Osteoblast (primary cell): Measurements from ENCODE around the gene CCSAP. TPM values are rescaled to one million over a fixed set of nuclear protein-coding genes. Genes with fewer than 3 reads are reported as not detected.

ENCODE experiments used
- DNase-seq: peaks from one replicate; pipeline ENCODE4 v3.0.0; 2011; ENCODE audit warnings: low spot score, mixed read lengths; ENCODE audit not compliant: insufficient read length; ENCODE audit errors: missing footprints
- H2AFZ ChIP-seq: 2 replicates; pipeline ENCODE4 v1.6.0; 2011; ENCODE audit warnings: mild to moderate bottlenecking, low read length
- H3K27ac ChIP-seq: 2 replicates; pipeline ENCODE4 v1.5.1; 2011; ENCODE audit warnings: mild to moderate bottlenecking, low read depth, low read length, moderate library complexity
- H3K27me3 ChIP-seq: 2 replicates; pipeline ENCODE4 v1.6.0; 2012; ENCODE audit warnings: mild to moderate bottlenecking, control low read depth, inconsistent platforms, low read length, moderate library complexity; ENCODE audit not compliant: insufficient read depth
- H3K36me3 ChIP-seq: 2 replicates; pipeline ENCODE4 v1.5.1; 2011; ENCODE audit warnings: mild to moderate bottlenecking, low read length, control low read depth, moderate library complexity; ENCODE audit not compliant: insufficient read depth
- H3K4me1 ChIP-seq: 2 replicates; pipeline ENCODE4 v1.5.1; 2011; ENCODE audit warnings: mild to moderate bottlenecking, low read length, control low read depth, moderate library complexity; ENCODE audit not compliant: insufficient read depth
- H3K4me2 ChIP-seq: 2 replicates; pipeline ENCODE4 v1.6.0; 2011; ENCODE audit warnings: mild to moderate bottlenecking, low read length; ENCODE audit not compliant: insufficient read depth
- H3K4me3 ChIP-seq: fragments of 200-600 bp; sonication (generic); 3 replicates; pipeline ENCODE4 v1.5.1; 2012; ENCODE audit warnings: mild to moderate bottlenecking, low read length, inconsistent platforms; ENCODE audit not compliant: insufficient read depth
- H3K79me2 ChIP-seq: 2 replicates; pipeline ENCODE4 v1.6.0; 2012; ENCODE audit warnings: mild to moderate bottlenecking, low read length, control low read depth, inconsistent platforms; ENCODE audit not compliant: insufficient read depth
- H3K9me3 ChIP-seq: 2 replicates; pipeline ENCODE4 v1.5.1; 2011; ENCODE audit warnings: low read depth, low read length, control low read depth
- H4K20me1 ChIP-seq: 2 replicates; pipeline ENCODE4 v1.6.0; 2012; ENCODE audit warnings: mild to moderate bottlenecking, low read length, control low read depth; ENCODE audit not compliant: insufficient read depth
- total RNA-seq: library from RNA; depleted of rRNA; stranded (reverse); fragments of >200 nt; gene quantifications from 2 replicates; pipeline ENCODE4 v1.2.3, GENCODE V29; 2012
- TF ChIP-seq, protein P1 (sequence below): IDR thresholded peaks from 2 replicates; pipeline ENCODE4 v1.5.1; 2011; ENCODE audit warnings: mild to moderate bottlenecking, low read depth, low read length, moderate library complexity; ENCODE audit errors: extremely low read depth

Gene CCSAP, protein sequence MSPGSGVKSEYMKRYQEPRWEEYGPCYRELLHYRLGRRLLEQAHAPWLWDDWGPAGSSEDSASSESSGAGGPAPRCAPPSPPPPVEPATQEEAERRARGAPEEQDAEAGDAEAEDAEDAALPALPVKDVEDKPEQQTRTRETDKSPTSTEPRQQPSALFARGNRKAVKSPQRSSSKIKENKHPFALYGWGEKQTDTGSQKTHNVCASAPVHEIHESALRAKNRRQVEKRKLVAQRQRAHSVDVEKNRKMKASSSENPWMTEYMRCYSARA
- 9.1 and 9.4 TPM in 2 replicates for total RNA-seq

- peak within 1 kb of the TSS; percentile 84 for H3K4me3 ChIP-seq
- H4K20me1 ChIP-seq, result no peaks in the 10 kb centered on the region
- peaks cover 10% of the 10 kb centered on the region for H3K4me1 ChIP-seq
- peak; percentile 93 for DNase-seq
- H3K9me3 ChIP-seq, result no peaks in the 10 kb centered on the region
- no peaks in the 10 kb centered on the region for H3K36me3 ChIP-seq
- no peak within 1 kb of the TSS for H3K27ac ChIP-seq
- TF ChIP-seq, protein P1, sequence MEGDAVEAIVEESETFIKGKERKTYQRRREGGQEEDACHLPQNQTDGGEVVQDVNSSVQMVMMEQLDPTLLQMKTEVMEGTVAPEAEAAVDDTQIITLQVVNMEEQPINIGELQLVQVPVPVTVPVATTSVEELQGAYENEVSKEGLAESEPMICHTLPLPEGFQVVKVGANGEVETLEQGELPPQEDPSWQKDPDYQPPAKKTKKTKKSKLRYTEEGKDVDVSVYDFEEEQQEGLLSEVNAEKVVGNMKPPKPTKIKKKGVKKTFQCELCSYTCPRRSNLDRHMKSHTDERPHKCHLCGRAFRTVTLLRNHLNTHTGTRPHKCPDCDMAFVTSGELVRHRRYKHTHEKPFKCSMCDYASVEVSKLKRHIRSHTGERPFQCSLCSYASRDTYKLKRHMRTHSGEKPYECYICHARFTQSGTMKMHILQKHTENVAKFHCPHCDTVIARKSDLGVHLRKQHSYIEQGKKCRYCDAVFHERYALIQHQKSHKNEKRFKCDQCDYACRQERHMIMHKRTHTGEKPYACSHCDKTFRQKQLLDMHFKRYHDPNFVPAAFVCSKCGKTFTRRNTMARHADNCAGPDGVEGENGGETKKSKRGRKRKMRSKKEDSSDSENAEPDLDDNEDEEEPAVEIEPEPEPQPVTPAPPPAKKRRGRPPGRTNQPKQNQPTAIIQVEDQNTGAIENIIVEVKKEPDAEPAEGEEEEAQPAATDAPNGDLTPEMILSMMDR, result no peak
- peak within 1 kb of the TSS; percentile 92 for H2AFZ ChIP-seq
- H3K79me2 ChIP-seq, result peaks cover 16% of the 10 kb centered on the region
- no peaks in the 10 kb centered on the region for H3K27me3 ChIP-seq
- H3K4me2 ChIP-seq, result peak within 1 kb of the TSS; percentile 95
These were observed at the start of gene CCSAP for GRCh38 chr1:229342656-229343569. CCSAP (minus strand) TSS chr1:229343047; CDS start chr1:229342465, 582 bp downstream.

DNA sequence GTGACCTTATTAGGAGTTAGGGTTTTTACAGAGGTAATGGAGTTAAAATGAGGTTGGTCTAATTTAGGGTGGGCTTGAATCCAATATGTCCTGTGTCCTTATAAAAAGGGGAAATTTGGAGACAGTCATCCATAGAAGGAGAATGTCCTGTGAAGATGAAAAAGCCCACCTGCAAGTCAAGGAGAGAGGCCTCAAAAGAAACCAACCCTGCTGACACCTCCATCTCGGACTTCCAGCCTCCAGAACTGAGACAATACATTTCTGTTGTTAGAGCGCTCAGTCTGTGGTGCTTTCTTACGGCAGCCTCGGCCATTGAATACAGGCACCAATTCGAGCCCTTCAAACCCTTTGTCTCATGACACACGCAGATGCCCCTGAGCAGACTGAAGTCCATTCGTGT lies 47.3 kb upstream of the CCSAP start:
- Histone ChIP-seq H3K4me1 (peaks cover 9% of the 10 kb centered on the region), H3K36me3 (no peaks in the 10 kb centered on the region), H3K27me3 (no peaks in the 10 kb centered on the region), H4K20me1 (no peaks in the 10 kb centered on the region), H3K4me2 (no peak overlapping the region), H3K79me2 (no peaks in the 10 kb centered on the region), H3K27ac (no peak overlapping the region), H3K9me3 (no peaks in the 10 kb centered on the region), H2AFZ (no peak overlapping the region), H3K4me3 (no peak overlapping the region)
- TF ChIP-seq, protein P1, result no peak
- no peak for DNase-seq

GRCh38 chr1:229388897-229389580 lies 46.2 kb upstream of the CCSAP start:
- H3K9me3 ChIP-seq, result no peaks in the 10 kb centered on the region
- TF ChIP-seq, protein P1, result no peak
- peak overlapping the region; percentile 18 for H3K4me2 ChIP-seq
- H3K79me2 ChIP-seq, result no peaks in the 10 kb centered on the region
- H3K4me1 ChIP-seq, result peaks cover 9% of the 10 kb centered on the region
- no peak overlapping the region for H3K27ac ChIP-seq
- H2AFZ ChIP-seq, result no peak overlapping the region
- no peaks in the 10 kb centered on the region for H3K27me3 ChIP-seq
- H3K4me3 ChIP-seq, result no peak overlapping the region
- H3K36me3 ChIP-seq, result no peaks in the 10 kb centered on the region
- DNase-seq, result peak; percentile 87
- no peaks in the 10 kb centered on the region for H4K20me1 ChIP-seq
